IPS DF 19.7 (cell line): ENCODE data around the gene NMBR.
A peak's percentile ranks its signal among the peaks of the same experiment; 100 is the strongest.
"Not testable (repeated sequence)": the region's sequence is repeated elsewhere in the genome, so short reads cannot be mapped to it uniquely, and the experiment has no call there.

ENCODE experiments used
- DNase-seq: peaks from one replicate; pipeline ENCODE4 v3.0.0-alpha.2; 2013; ENCODE audit warnings: low read depth, low spot score

The NMBR gene

DNA sequence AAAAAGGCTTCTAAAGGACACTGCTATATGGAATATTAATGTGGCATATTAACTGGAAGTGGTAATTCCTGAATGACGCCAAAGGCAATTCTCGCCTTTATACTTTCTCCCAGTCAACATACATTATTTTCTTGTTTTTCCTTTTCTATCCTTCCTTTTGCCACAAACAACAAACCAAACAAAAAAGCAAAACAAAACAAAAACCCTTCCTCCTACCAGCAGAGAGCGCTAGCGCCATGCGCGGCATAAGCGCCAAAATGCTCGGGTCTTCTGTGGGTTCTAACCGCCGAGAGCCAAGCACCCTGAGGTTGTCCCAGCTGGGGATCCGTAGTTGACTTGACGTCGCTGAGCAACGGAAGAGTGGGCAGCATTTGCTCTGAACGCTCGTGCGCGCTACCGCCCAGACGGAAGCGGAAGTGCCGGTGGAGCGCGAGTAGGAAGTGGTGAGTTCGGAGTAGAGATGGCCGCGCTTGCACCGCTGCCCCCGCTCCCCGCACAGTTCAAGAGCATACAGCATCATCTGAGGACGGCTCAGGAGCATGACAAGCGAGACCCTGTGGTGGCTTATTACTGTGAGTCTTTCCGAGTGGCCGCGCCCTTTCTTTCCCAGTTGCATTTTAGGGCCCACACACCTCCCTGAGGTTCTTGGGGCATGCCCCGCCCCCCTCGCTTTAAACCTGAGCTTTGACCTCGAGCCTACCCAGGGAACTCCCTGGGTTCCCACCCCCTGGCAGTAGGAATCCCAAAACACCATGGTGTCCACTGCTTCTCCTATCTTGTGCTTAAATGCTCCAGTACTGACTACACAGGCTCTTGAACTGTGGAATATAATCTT lies at the start of gene NMBR, which contains the start of gene VTA1:
NMBR (minus strand) TSS at position 295 of the 835 bp plus-strand sequence. CDS start 58,464 bp downstream, outside the sequence.
VTA1 (plus strand) TSS at position 436 of the 835 bp plus-strand sequence; CDS start at position 461, 25 bp downstream.
- peak; percentile 99 for DNase-seq

DNA sequence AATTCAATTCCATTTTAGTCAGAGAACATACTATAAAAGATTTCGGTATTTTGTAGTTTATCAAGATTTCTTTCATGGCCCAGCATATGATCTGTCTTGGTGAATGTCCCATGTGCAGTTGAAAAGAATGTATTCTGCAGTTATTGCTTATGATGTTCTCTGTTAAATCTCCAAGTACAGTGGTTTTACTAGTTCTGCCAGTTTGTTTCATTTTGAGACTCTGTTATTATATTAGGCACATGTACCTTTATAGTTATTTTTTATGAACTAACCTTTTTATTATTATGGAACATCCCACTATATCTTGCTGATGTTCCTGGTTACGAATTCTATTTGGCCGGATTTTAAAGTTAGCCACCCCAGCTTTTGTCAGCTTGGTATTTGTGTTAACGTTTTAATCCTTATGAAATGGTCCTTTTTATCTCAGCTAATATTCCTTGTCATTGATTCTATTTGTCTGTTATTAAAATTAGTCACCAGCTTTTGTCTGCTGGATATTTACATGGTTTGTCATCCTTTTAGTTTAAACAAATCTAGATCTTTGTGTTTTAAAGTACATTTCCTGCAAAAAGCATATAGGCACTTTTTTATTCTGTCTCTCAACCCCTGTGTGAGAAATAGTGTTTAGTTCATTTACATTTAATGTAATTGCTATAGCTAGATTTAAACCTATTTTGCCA lies 49.1 kb upstream of the NMBR start:
- DNase-seq: no peak

DNA sequence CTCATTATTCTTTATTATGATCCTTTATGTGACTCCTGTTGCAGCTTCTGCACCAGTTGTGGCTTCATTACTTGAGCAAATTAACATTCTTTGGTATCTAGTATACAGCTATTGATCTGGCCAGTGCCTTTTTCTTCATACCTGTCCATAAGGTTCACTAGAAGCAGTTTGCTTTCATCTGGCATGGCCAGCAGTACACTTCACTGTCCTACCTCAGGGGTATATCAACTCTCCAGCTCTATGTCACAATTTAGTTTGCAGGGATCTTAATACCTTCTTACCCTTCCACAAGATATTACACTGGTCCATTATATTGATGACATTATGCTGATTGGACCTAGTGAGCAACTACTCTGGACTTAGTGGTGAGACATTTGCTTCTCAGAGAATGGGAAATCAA lies 46.7 kb upstream of the NMBR start:
- no peak for DNase-seq

DNA sequence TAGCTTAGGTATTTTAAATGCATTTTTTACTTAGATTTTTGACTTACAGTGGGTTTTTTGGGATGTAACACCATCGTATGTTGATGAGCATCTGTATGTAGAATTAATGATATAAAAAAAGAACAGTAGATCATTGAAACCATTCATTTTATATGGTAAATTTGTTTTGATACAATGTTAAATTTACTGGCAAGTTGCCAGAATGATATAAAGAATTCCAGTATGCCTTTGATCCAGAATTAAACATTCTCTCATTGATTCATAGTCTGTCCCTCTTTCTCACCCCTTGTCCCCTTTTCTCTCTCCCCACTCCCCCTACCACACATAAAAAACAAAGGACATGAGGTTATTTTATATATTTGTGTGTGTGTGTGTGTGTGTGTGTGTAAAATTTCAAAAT lies 45.4 kb upstream of the NMBR start:
- no peak for DNase-seq

DNA sequence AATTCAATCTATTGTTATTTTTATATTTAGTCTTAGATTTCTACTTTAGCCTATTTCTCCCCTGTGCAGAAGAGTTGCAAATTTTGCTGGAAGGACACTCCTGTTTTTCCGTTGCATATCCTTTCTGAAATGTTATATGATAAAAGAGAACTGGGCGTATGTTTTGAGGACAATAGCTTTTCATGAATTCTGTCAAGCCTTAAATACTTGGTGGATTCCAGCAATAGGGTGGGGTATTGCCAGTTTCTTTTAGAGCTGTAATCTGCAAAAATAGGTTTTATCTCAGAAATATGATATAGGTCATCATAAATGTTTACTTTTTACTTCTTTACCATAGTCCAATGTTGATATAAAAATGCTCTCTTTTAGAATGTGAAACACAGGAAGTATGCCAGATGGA lies 42.1 kb upstream of the NMBR start:
- DNase-seq: no peak

DNA sequence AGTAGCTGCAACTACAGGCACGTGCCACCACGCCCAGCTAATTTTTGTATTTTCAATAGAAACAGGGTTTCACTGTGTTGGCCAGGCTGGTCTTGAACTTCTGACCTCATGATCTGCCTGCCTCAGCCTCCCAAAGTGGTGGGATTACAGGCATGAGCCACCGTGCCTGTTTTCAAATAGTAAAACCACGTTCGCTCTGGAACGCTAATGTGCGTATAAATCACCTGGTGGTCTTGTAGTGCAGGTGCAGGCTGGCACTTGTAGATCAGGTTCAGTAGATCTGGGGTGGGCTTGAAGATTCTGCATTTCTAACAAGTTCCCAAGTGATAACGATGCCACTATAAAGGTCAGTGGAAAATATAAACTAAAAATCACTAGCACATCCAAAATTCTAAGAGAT lies 41.4 kb upstream of the NMBR start:
- not testable (repeated sequence) for DNase-seq

DNA sequence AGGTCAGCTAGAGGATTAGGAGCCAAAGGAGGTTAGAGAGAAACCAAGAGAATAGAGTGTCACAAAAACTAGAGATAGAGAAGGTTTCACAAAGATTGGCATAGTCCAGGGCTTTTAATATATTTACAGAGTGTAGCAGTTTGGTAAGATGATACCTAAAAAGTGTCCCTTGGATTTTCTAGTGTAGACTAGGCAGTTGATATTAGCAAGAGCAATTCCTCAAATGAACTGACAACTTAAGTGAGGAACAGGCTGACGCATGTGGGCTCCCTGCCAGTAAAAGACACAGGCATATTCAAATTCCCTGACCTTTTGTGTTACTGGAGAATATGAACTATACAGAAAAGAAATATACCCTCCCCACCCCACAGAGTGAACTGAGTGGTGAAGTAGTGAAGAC lies 40.3 kb upstream of the NMBR start:
- DNase-seq: no peak

DNA sequence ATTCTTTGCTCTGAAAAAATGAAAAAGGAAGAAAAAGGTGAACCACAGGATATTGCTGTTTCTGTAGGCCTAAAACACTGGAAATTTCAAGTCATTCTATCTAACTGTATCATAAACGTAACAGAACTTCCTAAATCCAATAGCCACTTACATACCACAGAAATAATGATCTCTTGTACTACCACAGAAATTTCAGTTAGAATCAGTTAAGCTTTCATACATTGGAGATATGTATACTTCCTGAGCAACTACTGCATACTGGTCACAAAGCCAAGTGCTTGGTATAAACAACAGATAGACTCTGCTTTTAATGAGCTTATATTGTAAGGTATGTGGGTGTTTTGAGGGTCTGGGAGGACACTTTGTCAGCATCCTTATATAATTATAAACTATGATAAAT lies 38.7 kb upstream of the NMBR start:
- no peak for DNase-seq

DNA sequence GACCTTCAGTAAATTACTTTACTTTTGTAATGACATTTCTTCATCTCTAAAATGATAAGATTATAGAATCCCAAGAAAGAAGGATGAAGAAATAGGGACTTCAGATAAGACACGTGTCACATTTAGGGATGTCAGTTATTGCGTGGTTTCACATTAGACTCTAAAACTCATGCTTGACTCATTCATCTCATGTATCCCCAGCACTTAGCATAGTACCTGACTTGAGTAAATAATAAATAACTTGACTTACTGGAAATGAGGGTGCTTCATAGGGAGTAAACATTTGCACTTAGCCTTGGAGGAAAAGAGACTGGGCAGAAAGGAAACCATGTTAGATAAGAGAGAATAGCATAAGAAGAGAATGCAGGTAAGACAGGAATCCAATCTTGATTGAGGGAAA lies 37.4 kb upstream of the NMBR start:
- DNase-seq: no peak

DNA sequence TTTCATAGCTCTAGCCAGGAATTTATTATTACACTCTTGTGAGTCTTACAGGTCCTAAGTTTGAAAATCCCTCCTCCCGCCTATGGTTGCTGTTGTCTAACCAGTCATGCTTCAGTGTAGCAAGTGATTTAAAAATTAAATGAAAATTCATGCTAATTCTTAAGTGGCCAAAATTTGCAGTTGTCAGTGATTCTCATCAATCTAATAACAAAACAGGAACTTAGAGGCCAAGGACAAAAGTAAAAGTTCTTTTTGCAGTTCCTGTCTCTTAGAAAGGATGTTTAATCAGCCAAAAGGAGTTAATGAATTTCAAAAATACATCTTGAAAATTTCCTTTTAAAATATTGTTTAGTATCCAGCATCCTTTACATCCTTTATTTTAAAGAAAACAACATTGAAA lies 36.4 kb upstream of the NMBR start:
- DNase-seq: no peak

DNA sequence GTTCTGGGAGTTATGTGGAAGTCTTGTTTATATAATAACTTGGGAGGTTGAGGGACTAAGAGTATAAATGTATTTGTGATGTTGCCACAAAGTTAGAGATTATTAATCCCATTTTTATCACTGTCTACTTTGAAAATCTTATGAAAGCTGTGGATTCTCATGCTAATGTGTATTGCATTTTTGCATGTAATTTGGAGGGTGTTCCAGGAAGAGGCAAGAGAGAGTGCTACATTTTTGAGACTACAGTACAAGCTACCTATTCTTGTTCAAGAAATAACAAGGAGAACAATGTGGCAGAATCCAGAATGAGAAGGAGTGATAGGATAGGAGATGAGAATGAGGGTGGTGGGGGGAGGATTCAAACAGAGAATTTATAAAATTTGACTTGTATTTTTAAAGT lies 35.1 kb upstream of the NMBR start:
- DNase-seq: no peak

DNA sequence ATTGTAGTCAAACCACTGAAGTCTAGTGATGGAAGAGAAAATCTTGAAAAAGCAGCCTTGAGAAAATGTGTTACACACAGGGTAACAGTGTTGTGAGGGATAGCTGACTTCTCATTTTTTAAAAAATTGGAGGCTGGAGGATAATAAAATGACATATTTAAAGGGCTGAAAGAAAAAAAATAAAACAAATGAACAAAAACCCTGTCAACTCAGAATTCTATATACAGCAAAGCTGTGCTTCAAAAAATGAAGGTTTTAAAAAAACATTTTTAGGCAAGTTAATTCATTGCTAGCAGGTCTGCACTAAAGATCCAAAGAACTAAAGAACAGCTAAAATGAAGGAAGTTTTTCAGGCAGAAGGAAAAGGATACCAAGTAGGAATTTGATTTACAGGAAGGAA lies 31.2 kb upstream of the NMBR start:
- DNase-seq: no peak

DNA sequence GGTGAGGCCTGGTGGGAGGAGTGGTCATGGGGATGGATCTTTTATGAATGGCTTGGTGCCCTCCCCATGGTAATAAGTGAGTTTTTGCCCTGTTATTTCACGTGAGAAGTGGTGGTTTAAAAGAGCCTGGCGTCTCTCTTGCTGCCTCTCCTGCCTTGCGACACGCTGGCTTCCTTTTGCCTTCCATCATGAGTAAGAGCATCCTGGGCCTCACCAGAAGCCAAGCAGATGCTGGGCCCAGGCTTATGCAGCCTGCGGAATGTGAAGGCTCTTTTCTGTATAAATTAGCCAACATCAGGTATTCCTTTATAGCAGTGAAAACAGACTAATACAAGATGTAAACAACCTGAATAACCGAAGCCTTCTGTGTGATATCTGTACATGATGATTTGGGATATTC lies 27.8 kb upstream of the NMBR start:
- no peak for DNase-seq

DNA sequence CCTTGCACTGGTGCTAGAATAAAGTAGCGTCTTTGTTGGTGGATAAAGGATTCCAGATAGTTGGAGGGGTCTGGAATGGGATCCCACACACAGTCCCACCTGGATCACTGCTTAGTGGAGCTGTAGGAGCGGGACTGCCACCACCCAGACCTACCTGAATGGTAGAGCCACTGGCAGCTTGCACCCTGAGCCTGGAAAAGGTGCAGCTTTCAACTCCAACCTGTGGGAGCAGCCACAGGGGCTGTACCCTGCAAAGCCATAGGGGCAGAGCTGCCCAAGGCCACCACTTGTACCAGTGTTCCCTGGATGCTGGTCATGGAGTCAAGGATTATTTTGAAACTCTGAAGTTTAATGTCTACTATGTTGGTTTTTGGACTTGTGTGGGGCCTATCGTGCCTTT lies 27.1 kb upstream of the NMBR start:
- no peak for DNase-seq

DNA sequence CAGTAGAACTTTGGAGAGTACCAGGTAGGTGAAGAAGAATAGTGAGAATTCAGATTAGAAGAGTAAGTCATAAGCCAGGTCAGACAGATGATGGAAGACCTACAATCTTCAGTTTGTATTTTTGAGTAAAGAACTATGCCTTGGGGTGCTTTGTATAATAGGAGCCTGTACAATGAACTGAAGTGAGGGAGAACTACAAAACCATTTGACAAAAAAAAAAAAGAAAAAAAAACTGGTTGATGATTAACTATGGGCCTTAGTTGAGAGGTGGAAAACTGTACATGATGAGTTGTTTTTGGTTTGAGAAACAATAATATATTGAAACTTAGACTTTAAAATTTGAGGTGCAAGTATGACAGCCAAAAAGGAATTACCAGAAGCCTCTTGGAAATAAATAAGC lies 25.8 kb upstream of the NMBR start:
- no peak for DNase-seq

DNA sequence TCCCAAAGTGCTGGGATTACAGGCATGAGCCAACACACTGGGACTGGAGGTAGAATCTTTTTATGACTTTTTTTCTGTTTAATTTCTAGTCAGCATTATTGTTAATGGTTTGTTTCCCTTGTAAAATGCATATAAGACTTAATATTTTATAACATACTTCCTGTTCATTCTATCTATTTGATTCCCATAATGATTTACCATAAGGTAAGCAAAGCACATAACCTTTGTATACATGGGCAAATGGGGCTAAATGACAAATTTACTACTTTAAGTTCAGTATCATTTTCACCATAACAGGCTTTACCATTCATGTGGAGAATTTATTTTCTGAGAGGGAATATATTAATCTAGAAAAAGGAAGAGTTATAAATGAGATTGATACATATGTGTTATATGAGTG lies 24.4 kb upstream of the NMBR start:
- DNase-seq: no peak

DNA sequence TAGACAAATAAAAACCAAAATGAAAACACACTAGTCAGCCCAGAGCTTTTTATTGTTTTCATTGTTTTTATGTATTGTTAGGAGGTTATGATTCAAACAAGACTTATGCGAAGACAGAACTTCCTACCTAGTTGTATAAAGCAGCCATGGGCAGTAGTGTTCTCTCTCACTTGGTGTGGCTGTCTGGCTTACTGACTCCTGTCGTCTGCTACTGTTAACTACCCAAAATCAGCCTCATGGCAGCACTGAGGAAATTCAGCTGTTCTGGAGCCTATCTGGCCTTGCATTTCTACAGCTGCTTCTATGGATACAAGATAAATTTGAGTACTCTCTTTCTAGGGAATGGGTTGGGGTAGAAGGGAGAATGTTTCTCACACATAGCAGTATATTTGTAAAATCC lies 20.6 kb upstream of the NMBR start:
- DNase-seq: no peak

DNA sequence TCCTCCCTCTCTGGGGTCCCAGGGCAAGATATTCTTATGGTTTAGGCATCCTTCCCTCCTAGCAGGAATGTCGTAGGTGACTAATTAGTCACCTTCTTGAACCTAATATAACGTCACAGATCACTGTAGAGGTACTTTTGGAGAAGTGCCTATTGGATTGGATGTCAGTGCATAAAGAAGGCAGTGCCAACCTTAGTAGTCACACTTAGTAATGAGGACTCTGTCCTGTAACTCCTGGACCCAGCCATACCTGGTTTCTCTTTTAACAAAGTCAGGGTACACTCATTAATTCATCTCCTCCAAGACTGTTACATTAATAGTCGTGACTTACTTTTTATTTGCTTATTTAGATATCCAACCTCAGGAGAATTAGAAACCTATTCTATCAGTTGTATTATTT lies 20.1 kb upstream of the NMBR start:
- DNase-seq: no peak

DNA sequence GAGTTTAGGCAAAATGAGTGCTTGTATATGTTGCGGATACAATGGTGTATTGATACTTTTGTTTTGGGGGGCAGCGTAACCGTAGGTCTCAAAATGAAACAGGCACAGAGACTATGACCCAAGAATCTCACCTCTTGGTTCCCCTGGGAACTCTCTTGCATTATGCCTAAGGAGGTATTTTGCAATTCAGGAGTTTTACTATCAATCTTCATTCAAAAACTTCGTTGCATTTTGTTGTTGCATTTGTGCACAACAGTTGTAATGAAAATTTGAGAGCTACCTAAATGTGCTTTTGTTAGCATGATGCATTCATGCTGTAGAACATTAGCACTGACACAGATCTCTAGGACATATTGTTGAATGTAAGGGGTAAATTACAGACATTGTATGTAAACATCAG lies 18.3 kb upstream of the NMBR start:
- no peak for DNase-seq

DNA sequence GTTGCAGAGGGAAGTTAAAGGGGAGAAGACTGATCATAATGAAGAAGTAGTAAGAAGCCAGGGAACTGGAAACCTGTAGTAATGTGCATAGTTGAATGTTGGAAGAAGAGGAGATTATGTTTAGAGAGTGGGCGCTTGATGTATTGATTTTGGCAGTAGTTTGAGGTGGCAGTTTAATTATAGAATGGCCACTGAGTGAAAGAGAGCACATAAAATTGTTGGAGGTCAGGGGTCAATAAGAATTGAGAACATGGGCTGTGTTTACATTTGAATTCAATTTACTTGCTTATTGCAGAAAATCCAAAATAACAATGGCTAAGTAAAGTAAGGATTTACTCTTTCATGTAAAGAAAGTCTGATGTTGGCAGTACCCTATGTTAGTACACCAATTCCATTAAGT lies 15.9 kb upstream of the NMBR start:
- DNase-seq: no peak

DNA sequence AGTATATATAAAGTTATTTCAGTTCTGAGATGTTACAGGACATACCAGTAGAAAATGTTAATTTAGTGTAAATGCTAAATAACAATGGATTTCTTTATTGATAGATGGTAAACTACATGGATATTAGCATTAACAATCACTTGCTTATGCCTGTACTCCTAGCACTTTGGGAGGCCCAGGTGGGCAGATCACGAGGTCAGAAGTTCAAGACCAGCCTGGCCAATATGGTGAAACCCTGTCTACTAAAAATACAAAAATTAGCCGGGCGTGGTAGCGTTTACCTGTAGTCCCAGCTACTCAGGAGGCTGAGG lies 9.8 kb upstream of the NMBR start:
- not testable (repeated sequence) for DNase-seq

DNA sequence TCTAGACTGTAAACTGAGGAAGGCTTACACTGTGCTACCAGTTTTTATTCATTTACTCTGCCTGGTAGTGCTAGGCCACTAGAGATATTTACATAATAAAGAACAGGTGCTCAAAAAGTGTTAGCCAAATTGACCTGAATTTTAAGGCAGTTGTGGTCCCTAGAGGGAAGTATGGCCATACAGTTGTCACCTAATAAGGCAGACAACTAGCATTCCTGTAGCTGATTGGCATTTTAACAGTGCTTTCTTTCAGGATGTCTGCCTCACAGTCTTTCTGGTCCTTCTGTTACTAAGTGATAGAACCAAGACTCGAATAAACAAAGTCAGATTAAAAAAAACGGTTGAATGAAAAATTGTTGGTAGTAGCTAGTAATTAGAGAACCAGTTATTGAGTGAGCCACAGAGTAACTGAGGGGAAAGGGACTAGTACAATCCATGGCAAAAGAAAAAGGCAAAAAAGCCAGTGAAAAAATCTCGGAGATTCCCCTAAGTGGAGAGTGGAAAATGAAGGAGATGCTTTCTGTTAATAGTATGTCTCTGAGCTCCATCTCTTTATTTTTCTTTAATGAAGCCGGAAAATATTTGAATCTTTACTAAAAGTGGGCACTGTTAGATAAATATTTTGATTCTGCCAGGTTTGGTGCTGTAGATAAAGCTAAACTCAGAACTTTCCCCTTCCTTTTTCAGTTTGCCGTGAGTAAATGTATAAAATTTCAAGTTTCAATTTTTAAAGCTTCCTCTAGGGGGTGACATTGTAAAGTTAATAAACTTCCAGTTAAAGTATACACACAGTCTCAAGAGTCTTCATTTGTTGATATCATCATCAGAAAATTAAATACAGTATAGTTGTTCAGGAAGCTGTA lies 9.2 kb upstream of the NMBR start:
- DNase-seq: peak; percentile 71
